OCI-LY3 (cell line): Measurements from ENCODE around the gene PARP15.

Source experiments
- H2AFZ ChIP-seq: fragments of 200-600, 300-600 bp; shearing (Covaris generic); 2 replicates; pipeline ENCODE4 v1.6.0; 2014; ENCODE audit warnings: antibody characterized with exemption, low read depth, low read length
- H3K27ac ChIP-seq: fragments of 200-600, 300-600 bp; sonication (generic); 2 replicates; pipeline ENCODE4 v1.5.1; 2014; ENCODE audit warnings: mild to moderate bottlenecking, low read length, moderate library complexity, mixed read lengths
- H3K27me3 ChIP-seq: fragments of 200-600, 300-600 bp; sonication (generic); 2 replicates; pipeline ENCODE4 v1.6.1; 2014; ENCODE audit warnings: low read depth, low read length, mixed read lengths
- H3K36me3 ChIP-seq: fragments of 200-600, 300-600 bp; sonication (generic); replicated peaks from 2 replicates; pipeline ENCODE3; 2014; ENCODE audit warnings: low read depth, low read length, mixed read lengths
- H3K4me1 ChIP-seq: fragments of 300-600, 200-600 bp; sonication (generic); 2 replicates; pipeline ENCODE4 v1.6.1; 2014; ENCODE audit warnings: low read length, mixed read lengths
- H3K4me2 ChIP-seq: fragments of 200-600, 300-600 bp; sonication (generic); 2 replicates; pipeline ENCODE4 v1.6.1; 2014; ENCODE audit warnings: low read length, mixed read lengths
- H3K4me3 ChIP-seq: fragments of 300-600, 200-600 bp; sonication (generic); 2 replicates; pipeline ENCODE4 v1.5.1; 2014; ENCODE audit warnings: antibody characterized with exemption, mild to moderate bottlenecking, low read length, moderate library complexity
- H3K79me2 ChIP-seq: fragments of 300-600, 200-600 bp; shearing (Covaris generic); 2 replicates; pipeline ENCODE4 v1.6.1; 2014; ENCODE audit warnings: mild to moderate bottlenecking, low read length, mixed read lengths
- H3K9ac ChIP-seq: fragments of 300-600, 200-600 bp; shearing (Covaris generic); 2 replicates; pipeline ENCODE4 v1.6.0; 2014; ENCODE audit warnings: mild to moderate bottlenecking, low read length, moderate library complexity
- H3K9me3 ChIP-seq: fragments of 200-600, 300-600 bp; shearing (Covaris generic); 2 replicates; pipeline ENCODE4 v1.6.1; 2014; ENCODE audit warnings: low read length, mixed read lengths; ENCODE audit not compliant: insufficient read depth
- H4K20me1 ChIP-seq: fragments of 200-600, 300-600 bp; sonication (generic); 2 replicates; pipeline ENCODE4 v1.6.1; 2016; ENCODE audit warnings: low read length, mixed read lengths; ENCODE audit not compliant: insufficient read depth
- CTCF ChIP-seq: fragments of 200-600, 300-600 bp; sonication (generic); IDR thresholded peaks from 2 replicates; pipeline ENCODE4 v1.5.1; 2014; ENCODE audit warnings: antibody characterized with exemption, low read length, low read depth
- EZH2phosphoT487 ChIP-seq: fragments of 200-600 bp; shearing (Covaris generic); IDR thresholded peaks from 2 replicates; pipeline ENCODE4 v1.6.1; 2018; ENCODE audit warnings: antibody characterized with exemption, mixed run types, low read depth

Gene PARP15

GRCh38 chr3:122594025-122594424, 16.6 kb downstream of the PARP15 start:
- TF ChIP-seq EZH2phosphoT487 = no peak
- Histone ChIP-seq H3K9ac (no peak overlapping the region), H3K27ac (no peak overlapping the region), H3K9me3 (no peaks in the 10 kb centered on the region), H3K79me2 (peaks cover 76% of the 10 kb centered on the region), H4K20me1 (no peaks in the 10 kb centered on the region), H3K4me3 (no peak overlapping the region), H3K4me2 (no peak overlapping the region), H3K4me1 (peaks cover 51% of the 10 kb centered on the region), H3K27me3 (no peaks in the 10 kb centered on the region), H2AFZ (no peak overlapping the region), H3K36me3 (peaks cover 52% of the 10 kb centered on the region)

GRCh38 chr3:122598151-122598550, 20.7 kb downstream of the PARP15 start:
- Histone ChIP-seq H3K9ac (no peak overlapping the region), H3K27ac (peak overlapping the region; percentile 49), H3K4me3 (no peak overlapping the region), H3K9me3 (no peaks in the 10 kb centered on the region), H2AFZ (no peak overlapping the region), H4K20me1 (no peaks in the 10 kb centered on the region), H3K4me2 (peak overlapping the region; percentile 31), H3K27me3 (no peaks in the 10 kb centered on the region), H3K79me2 (peaks cover 85% of the 10 kb centered on the region), H3K4me1 (peaks cover 50% of the 10 kb centered on the region), H3K36me3 (peaks cover 63% of the 10 kb centered on the region)
- TF ChIP-seq EZH2phosphoT487 (no peak), CTCF (no peak)

GRCh38 chr3:122598556-122598955, 21.1 kb downstream of the PARP15 start:
- Histone ChIP-seq H3K9me3 (no peaks in the 10 kb centered on the region), H3K27me3 (no peaks in the 10 kb centered on the region), H3K4me2 (peak overlapping the region; percentile 31), H3K4me1 (peaks cover 48% of the 10 kb centered on the region), H3K27ac (peak overlapping the region; percentile 49), H3K4me3 (no peak overlapping the region), H4K20me1 (no peaks in the 10 kb centered on the region), H3K79me2 (peaks cover 87% of the 10 kb centered on the region), H3K9ac (no peak overlapping the region), H3K36me3 (peaks cover 67% of the 10 kb centered on the region), H2AFZ (no peak overlapping the region)
- no peak for TF ChIP-seq CTCF
- TF ChIP-seq EZH2phosphoT487 = no peak

- H3K36me3 ChIP-seq = peaks cover 58% of the 10 kb centered on the region
- no peaks in the 10 kb centered on the region for H3K9me3 ChIP-seq
- H3K79me2 ChIP-seq = peaks cover 86% of the 10 kb centered on the region
- no peaks in the 10 kb centered on the region for H4K20me1 ChIP-seq
- no peak for TF ChIP-seq CTCF
- no peak for TF ChIP-seq EZH2phosphoT487
- peaks cover 56% of the 10 kb centered on the region for H3K4me1 ChIP-seq
- peak overlapping the region; percentile 11; the same call in 1 of the 2 replicates for H3K4me3 ChIP-seq
- peak overlapping the region; percentile 59 for H3K27ac ChIP-seq
- no peaks in the 10 kb centered on the region for H3K27me3 ChIP-seq
- peak overlapping the region; percentile 35; the same call in 1 of the 2 replicates for H3K9ac ChIP-seq
- H2AFZ ChIP-seq = no peak overlapping the region
- peak overlapping the region; percentile 57 for H3K4me2 ChIP-seq
Measured at GRCh38 chr3:122602011-122602710, 24.7 kb downstream of the PARP15 start.
